AG04450 (cell line): ENCODE data around the gene ST3GAL4. TPM values are rescaled to one million over a fixed set of nuclear protein-coding genes. Genes with fewer than 3 reads are reported as not detected.
"Not testable (repeated sequence)": the region's sequence is repeated elsewhere in the genome, so short reads cannot be mapped to it uniquely, and the experiment has no call there.

Source experiments
- CTCF ChIA-PET: fragments of 300-600, 350-600 bp; formaldehyde crosslinking; extraction: SDS; loops from one replicate; lab custom pipeline; 2022; ENCODE audit warnings: antibody characterized with exemption, inconsistent platforms; lab: Charles Lee
- POLR2A ChIA-PET: fragments of 350-600 bp; formaldehyde crosslinking; extraction: SDS; loops from one replicate; lab custom pipeline; 2021; ENCODE audit warnings: antibody characterized with exemption, inconsistent platforms; lab: Yijun Ruan, JAX
- DNase-seq: peaks from one replicate; pipeline ENCODE4 v3.0.0-alpha.2; 2011; ENCODE audit warnings: low read depth, low spot score
- H3K27ac ChIP-seq: one replicate; pipeline ENCODE4 v1.5.1; 2012; ENCODE audit warnings: low read depth, low read length, control low read depth
- H3K27me3 ChIP-seq: one replicate; pipeline ENCODE4 v1.6.0; 2012; ENCODE audit warnings: low read length; ENCODE audit not compliant: control insufficient read depth, insufficient read depth
- H3K4me3 ChIP-seq: 2 replicates; pipeline ENCODE4 v1.5.1; 2011; ENCODE audit warnings: mild to moderate bottlenecking, low read depth, low read length, control low read depth
- H3K9me3 ChIP-seq: 2 replicates; pipeline ENCODE4 v1.5.1; 2012; ENCODE audit warnings: low read length; ENCODE audit not compliant: control insufficient read depth, insufficient read depth
- CTCF ChIP-seq: IDR thresholded peaks from 2 replicates; pipeline ENCODE4 v1.5.1; 2011; ENCODE audit warnings: low read depth, low read length, control low read depth, inconsistent platforms
- polyA plus RNA-seq: library from polyadenylated mRNA; depleted of rRNA; stranded (reverse); fragments of >200 nt; gene quantifications from 2 replicates; pipeline ENCODE4 v1.2.3, GENCODE V29; 2011

Gene ST3GAL4
- polyA plus RNA-seq, 1 experiment, result 13.1 TPM

GRCh38 chr11:126370016-126370415, 14.5 kb downstream of the ST3GAL4 start:
- TF ChIP-seq CTCF, result no peak
- H3K4me3 ChIP-seq, result no peak overlapping the region
- ChIA-PET POLR2A (no interaction called here), CTCF (no interaction called here)
- H3K27me3 ChIP-seq, result no peaks in the 10 kb centered on the region
- no peak for DNase-seq
- no peaks in the 10 kb centered on the region for H3K9me3 ChIP-seq
- no peak overlapping the region for H3K27ac ChIP-seq

- no peak for DNase-seq
- ChIA-PET POLR2A (no interaction called here), CTCF (no interaction called here)
- no peak overlapping the region for H3K4me3 ChIP-seq
- no peak overlapping the region for H3K27ac ChIP-seq
- no peaks in the 10 kb centered on the region for H3K9me3 ChIP-seq
- no peaks in the 10 kb centered on the region for H3K27me3 ChIP-seq
- TF ChIP-seq CTCF, result no peak
Observed at GRCh38 chr11:126371595-126371994, 16.1 kb downstream of the ST3GAL4 start.

GRCh38 chr11:126373389-126374066, 18.0 kb downstream of the ST3GAL4 start:
- H3K4me3 ChIP-seq, CTCF ChIA-PET, H3K9me3 ChIP-seq, H3K27me3 ChIP-seq, DNase-seq, H3K27ac ChIP-seq: not testable (repeated sequence)
- POLR2A ChIA-PET, result interaction anchor here (0.6 kb wide), 1 partner anchor 33 kb away, joined by 3 read pairs; no protein-coding TSS in a partner anchor

GRCh38 chr11:126374562-126375300, 19.2 kb downstream of the ST3GAL4 start:
- POLR2A ChIA-PET, result interaction anchor here (0.6 kb wide), 1 partner anchor 20 kb away, joined by 3 read pairs; no protein-coding TSS in a partner anchor
- H3K9me3 ChIP-seq, H3K27ac ChIP-seq, DNase-seq, H3K4me3 ChIP-seq, CTCF ChIA-PET, H3K27me3 ChIP-seq: not testable (repeated sequence)

- Histone ChIP-seq H3K9me3 (no peaks in the 10 kb centered on the region), H3K27ac (no peak overlapping the region), H3K27me3 (no peaks in the 10 kb centered on the region), H3K4me3 (no peak overlapping the region)
- no peak for TF ChIP-seq CTCF
- POLR2A ChIA-PET, result no interaction called here
- DNase-seq, result no peak
- CTCF ChIA-PET, result no interaction called here
Observed at GRCh38 chr11:126375726-126376125, 20.2 kb downstream of the ST3GAL4 start.

GRCh38 chr11:126378763-126379162, 23.3 kb downstream of the ST3GAL4 start:
- no peak for TF ChIP-seq CTCF
- CTCF ChIA-PET, result interaction anchor here (1.4 kb wide), 1 partner anchor 102 kb away, joined by 3 read pairs; no protein-coding TSS in a partner anchor
- POLR2A ChIA-PET, result no interaction called here
- no peaks in the 10 kb centered on the region for H3K27me3 ChIP-seq
- no peak overlapping the region for H3K4me3 ChIP-seq
- DNase-seq, result no peak
- H3K9me3 ChIP-seq, result no peaks in the 10 kb centered on the region
- no peak overlapping the region for H3K27ac ChIP-seq
